HCT116 (cell line): Measurements from ENCODE around the gene ABCA1.

ENCODE experiments used
- CBX3 ChIP-seq: IDR thresholded peaks from 2 replicates; pipeline ENCODE4 v1.6.1; 2012; ENCODE audit warnings: low read depth
- CEBPB ChIP-seq: IDR thresholded peaks from 2 replicates; pipeline ENCODE4 v1.6.1; 2012; ENCODE audit warnings: low read depth
- CTCF ChIP-seq, 3 experiments: fragments of 200-600 bp in 1 of 3; sonication (generic) in 1 of 3; IDR thresholded peaks in 2 of 3; conservative IDR thresholded peaks in 1 of 3; 2 replicates each; pipeline ENCODE4 v1.5.1; 2012 to 2017; ENCODE audit warnings: low read depth in 2 of 3, low read length in 2 of 3, antibody characterized with exemption in 1 of 3, borderline replicate concordance in 1 of 3, control low read depth in 1 of 3, mild to moderate bottlenecking in 1 of 3, mixed read lengths in 1 of 3, mixed run types in 1 of 3, moderate library complexity in 1 of 3; ENCODE audit not compliant: insufficient read depth in 1 of 3
- EGR1 ChIP-seq: IDR thresholded peaks from 2 replicates; pipeline ENCODE4 v1.6.1; 2012; ENCODE audit warnings: low read depth
- ELF1 ChIP-seq: IDR thresholded peaks from 2 replicates; pipeline ENCODE4 v1.6.1; 2012; ENCODE audit warnings: low read depth, borderline replicate concordance
- POLR2A ChIP-seq: IDR thresholded peaks from 2 replicates; pipeline ENCODE4 v1.7.0; 2011; ENCODE audit warnings: borderline replicate concordance; ENCODE audit not compliant: insufficient read depth, insufficient read length; ENCODE audit errors: extremely low read depth
- REST ChIP-seq: IDR thresholded peaks from 2 replicates; pipeline ENCODE4 v1.6.1; 2012; ENCODE audit warnings: low read depth
- SIN3A ChIP-seq: IDR thresholded peaks from 2 replicates; pipeline ENCODE4 v1.6.1; 2012; ENCODE audit warnings: low read depth
- YY1 ChIP-seq: IDR thresholded peaks from 2 replicates; pipeline ENCODE4 v1.6.1; 2011; ENCODE audit warnings: low read length, low read depth, moderate library complexity, mild to moderate bottlenecking; ENCODE audit not compliant: insufficient replicate concordance; ENCODE audit errors: extremely low read depth
- ZBTB33 ChIP-seq: IDR thresholded peaks from 2 replicates; pipeline ENCODE4 v1.6.1; 2011; ENCODE audit warnings: mild to moderate bottlenecking, low read length, moderate library complexity; ENCODE audit not compliant: insufficient replicate concordance; ENCODE audit errors: extremely low read depth
- ZNF274 ChIP-seq: fragments of 200-500 bp; sonication (Bioruptor generic); IDR thresholded peaks from 2 replicates; pipeline ENCODE4 v1.6.1; 2014; ENCODE audit warnings: mild to moderate bottlenecking, low read depth, low read length, inconsistent platforms

GRCh38 chr9:104788251-104788650, 139.7 kb downstream of the ABCA1 start:
- TF ChIP-seq POLR2A (no peak), CTCF (IDR thresholded peaks at IDR 0.05 in 2 of 3, conservative IDR thresholded peaks at IDR 0.05 in 1 of 3; ENCODE audit: borderline replicate concordance in 1 of 3, insufficient read depth in 1 of 3, low read depth in 2 of 3, low read length in 2 of 3) (no peak), YY1 (no peak), ELF1 (no peak), CBX3 (no peak), CEBPB (no peak), SIN3A (no peak), REST (no peak), ZNF274 (no peak), ZBTB33 (no peak), EGR1 (no peak)
